ENCODE measurements around the gene BDKRB2. TPM values are rescaled to one million over a fixed set of nuclear protein-coding genes. Genes with fewer than 3 reads are reported as not detected.

The BDKRB2 gene
- total RNA-seq, 2 donors from 2014 or later: 1.1 to 3.8 TPM

DNA sequence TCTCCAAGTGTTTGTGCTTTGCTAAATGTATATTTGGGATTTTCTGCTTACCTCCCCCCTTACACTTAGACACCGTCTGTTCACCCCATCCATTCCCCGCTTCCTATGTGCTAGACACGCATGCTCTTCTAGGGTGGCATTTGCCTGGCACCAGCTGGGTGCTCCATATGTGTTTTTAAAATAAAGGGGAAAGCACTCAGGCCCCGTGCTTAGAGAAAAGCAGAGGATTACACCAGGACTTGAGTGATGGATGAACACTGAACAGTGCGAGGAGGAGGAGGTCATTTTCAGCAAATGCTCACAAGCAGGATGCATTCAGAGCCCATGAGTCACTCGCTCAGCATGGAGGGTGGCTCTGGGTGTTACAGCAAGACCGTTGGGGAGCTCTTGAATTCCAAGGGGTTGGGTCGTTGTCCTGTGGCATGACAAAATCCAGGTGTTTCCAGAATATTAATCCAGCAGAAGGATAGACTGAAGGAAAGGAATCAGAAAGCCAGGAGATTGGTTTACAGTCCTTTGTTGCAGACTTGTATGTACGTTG lies 48.4 kb downstream of the BDKRB2 start:
- Histone ChIP-seq H3K36me3 (ENCODE audit: control insufficient read depth, insufficient read depth, low read length) (no peaks in the 10 kb centered on the region), H3K27ac (ENCODE audit: low read depth, low read length) (no peak overlapping the region), H3K9me3 (ENCODE audit: control insufficient read depth, low read length) (no peaks in the 10 kb centered on the region), H3K4me3 (ENCODE audit: low read length) (no peak overlapping the region), H3K4me1 (ENCODE audit: control insufficient read depth, insufficient read depth, low read length) (no peaks in the 10 kb centered on the region), H3K9ac (ENCODE audit: extremely low read depth, low read length, poor library complexity, severe bottlenecking) (no peak overlapping the region), H3K27me3 (ENCODE audit: control insufficient read depth, insufficient read depth, low read length, poor library complexity, severe bottlenecking) (no peaks in the 10 kb centered on the region)
- no peak for TF ChIP-seq CTCF (conservative IDR thresholded peaks at IDR 0.05)
- Mint-ChIP-seq H3K4me1 (no peaks in the 10 kb centered on the region), H3K9me3 (peaks cover 1% of the 10 kb centered on the region), H3K27me3 (ENCODE audit: insufficient read depth) (peaks cover 1% of the 10 kb centered on the region), H3K27ac (no peak overlapping the region), H3K4me3 (no peak overlapping the region), H3K36me3 (ENCODE audit: low read depth) (no peaks in the 10 kb centered on the region)
- WGBS, 2 experiments (ENCODE audit: insufficient coverage in 1 of 2, insufficient read length in 1 of 2): 61 to 84% methylated on average over 6 to 9 of the region's 9 CpGs
- DNase-seq: peak; percentile 82

GRCh38 chr14:96254687-96255086 lies 50.0 kb downstream of the BDKRB2 start:
- no peaks in the 10 kb centered on the region for H3K4me1 Mint-ChIP-seq

DNA sequence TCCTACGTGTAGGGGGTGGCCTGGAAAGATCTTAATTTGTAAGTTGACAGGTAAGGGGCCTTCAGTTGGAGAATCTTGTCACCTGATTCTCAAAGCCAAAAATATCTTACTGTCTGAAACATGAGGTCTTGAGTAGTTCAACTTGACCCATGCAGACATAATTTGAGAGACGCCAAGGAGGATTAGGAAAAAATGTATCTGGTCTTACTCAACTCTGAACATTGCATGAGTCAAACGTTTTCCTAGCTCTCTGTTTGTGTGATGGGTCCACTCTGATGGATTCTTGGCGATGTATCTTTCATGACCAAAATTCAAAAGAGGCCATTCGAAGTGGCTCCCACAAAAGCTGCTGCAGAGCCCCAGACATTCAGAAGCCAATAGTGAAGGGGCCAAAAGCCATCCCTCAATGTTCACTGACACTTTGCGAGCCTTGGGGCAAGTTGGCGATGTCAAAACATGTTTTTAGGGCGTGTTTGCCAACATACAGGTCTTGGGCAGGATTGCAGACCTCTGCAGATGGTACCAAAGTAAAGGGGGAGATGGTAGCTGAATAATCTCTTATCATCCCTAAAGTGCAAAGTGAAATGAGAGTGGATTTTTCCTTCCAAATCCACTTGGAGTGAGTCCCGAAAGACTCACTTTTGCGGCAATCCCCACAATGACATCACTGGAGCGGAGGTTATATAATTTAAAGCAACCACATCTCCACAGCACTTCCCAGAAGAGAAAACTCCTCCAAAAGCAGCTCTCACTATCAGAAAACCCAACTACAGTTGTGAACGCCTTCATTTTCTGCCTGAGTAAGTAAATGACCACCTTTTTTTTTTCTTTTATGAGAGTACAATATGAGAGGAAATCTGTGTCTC lies 51.1 kb downstream of the BDKRB2 start, which contains the start of gene BDKRB1:
TSS of gene BDKRB1 (plus strand) at position 710 of the 866 bp plus-strand sequence. CDS start 7,473 bp downstream, outside the sequence.
- Histone ChIP-seq H3K27ac (ENCODE audit: low read depth, low read length) (no peak within 1 kb of the TSS), H3K36me3 (ENCODE audit: control insufficient read depth, insufficient read depth, low read length) (no peaks in the 10 kb centered on the region), H3K9me3 (ENCODE audit: control insufficient read depth, low read length) (peaks cover 17% of the 10 kb centered on the region), H3K4me3 (ENCODE audit: low read length) (no peak within 1 kb of the TSS), H3K27me3 (ENCODE audit: control insufficient read depth, insufficient read depth, low read length, poor library complexity, severe bottlenecking) (no peaks in the 10 kb centered on the region), H3K9ac (ENCODE audit: extremely low read depth, low read length, poor library complexity, severe bottlenecking) (no peak within 1 kb of the TSS), H3K4me1 (ENCODE audit: control insufficient read depth, insufficient read depth, low read length) (no peaks in the 10 kb centered on the region)
- no peaks in the 10 kb centered on the region for H3K4me1 Mint-ChIP-seq
- H3K9me3 Mint-ChIP-seq: peaks cover 14% of the 10 kb centered on the region
- peaks cover 1% of the 10 kb centered on the region for H3K27me3 Mint-ChIP-seq (ENCODE audit: insufficient read depth)
- H3K4me3 Mint-ChIP-seq: no peak within 1 kb of the TSS
- no peak within 1 kb of the TSS for H3K27ac Mint-ChIP-seq
- no peaks in the 10 kb centered on the region for H3K36me3 Mint-ChIP-seq (ENCODE audit: low read depth)
- DNase-seq: no peak
- 94 to 95% methylated on average over 8 to 12 of the region's 12 CpGs for WGBS, 2 experiments (ENCODE audit: insufficient coverage in 1 of 2, insufficient read length in 1 of 2)
- no peak for TF ChIP-seq CTCF (conservative IDR thresholded peaks at IDR 0.05)

More at GRCh38 chr14:96254687-96255086, 50.0 kb downstream of the BDKRB2 start:
- Histone ChIP-seq H3K4me3 (ENCODE audit: low read length) (no peak overlapping the region), H3K9me3 (ENCODE audit: control insufficient read depth, low read length) (peaks cover 8% of the 10 kb centered on the region), H3K27me3 (ENCODE audit: control insufficient read depth, insufficient read depth, low read length, poor library complexity, severe bottlenecking) (no peaks in the 10 kb centered on the region), H3K36me3 (ENCODE audit: control insufficient read depth, insufficient read depth, low read length) (no peaks in the 10 kb centered on the region), H3K27ac (ENCODE audit: low read depth, low read length) (no peak overlapping the region), H3K9ac (ENCODE audit: extremely low read depth, low read length, poor library complexity, severe bottlenecking) (no peak overlapping the region), H3K4me1 (ENCODE audit: control insufficient read depth, insufficient read depth, low read length) (no peaks in the 10 kb centered on the region)
- Mint-ChIP-seq H3K36me3 (ENCODE audit: low read depth) (no peaks in the 10 kb centered on the region), H3K4me3 (no peak overlapping the region), H3K27me3 (ENCODE audit: insufficient read depth) (peaks cover 1% of the 10 kb centered on the region), H3K27ac (no peak overlapping the region), H3K9me3 (peaks cover 5% of the 10 kb centered on the region)
- WGBS, 2 experiments (ENCODE audit: insufficient coverage in 1 of 2, insufficient read length in 1 of 2): 90 to 91% methylated on average over 9 to 11 of the region's 11 CpGs
- no peak for TF ChIP-seq CTCF (conservative IDR thresholded peaks at IDR 0.05)
- no peak for DNase-seq
